Uterus (tissue), 4 donors: ENCODE measurements around the gene MUC22. TPM values are rescaled to one million over a fixed set of nuclear protein-coding genes. Genes with fewer than 3 reads are reported as not detected.

Source experiments
- DNase-seq, 2 donors: peaks; one replicate each; pipeline ENCODE4 v3.0.0-alpha.2; 2019 to 2020
- H3K27ac ChIP-seq, 2 donors: fragments of 200-600 bp; sonication (generic); 1 replicate in 1 of 2; 2 replicates in 1 of 2; pipeline ENCODE4 v1.5.1; 2016 to 2018
- H3K27me3 ChIP-seq, 2 donors: fragments of 200-600 bp; sonication (generic); one replicate each; pipeline ENCODE4 v1.5.1; 2018 to 2019; ENCODE audit warnings: control low read depth in 1 of 2
- H3K36me3 ChIP-seq, 2 donors: fragments of 200-600 bp; sonication (generic); one replicate each; pipeline ENCODE4 v1.5.1; 2019; ENCODE audit warnings: control low read depth in 1 of 2
- H3K4me1 ChIP-seq, 2 donors: fragments of 200-600 bp; sonication (generic); one replicate each; pipeline ENCODE4 v1.5.1; 2018 to 2019; ENCODE audit warnings: control low read depth in 1 of 2
- H3K4me3 ChIP-seq, 2 donors: fragments of 200-600 bp; sonication (generic); 1 replicate in 1 of 2; 2 replicates in 1 of 2; pipeline ENCODE4 v1.5.1; 2018 to 2019; ENCODE audit warnings: mild to moderate bottlenecking in 1 of 2
- H3K9me3 ChIP-seq, 2 donors: fragments of 200-600 bp; sonication (generic); one replicate each; pipeline ENCODE4 v1.5.1; 2019; ENCODE audit warnings: control low read depth in 1 of 2
- CTCF ChIP-seq, 4 experiments: fragments of 200-600 bp in 2 of 4; fragments of 450-650 bp in 2 of 4; sonication (generic) in 2 of 4; IDR thresholded peaks; one replicate each; pipeline ENCODE4 v1.5.1; 2016 to 2019; ENCODE audit warnings: antibody characterized with exemption in 4 of 4, mild to moderate bottlenecking in 2 of 4, moderate library complexity in 1 of 4
- POLR2A ChIP-seq, 2 donors: fragments of 450-650 bp; IDR thresholded peaks; one replicate each; pipeline ENCODE4 v1.6.1; 2016; ENCODE audit warnings: antibody characterized with exemption in 2 of 2, mild to moderate bottlenecking in 1 of 2, moderate library complexity in 1 of 2
- intact Hi-C: fragments of 100-400 bp; cut with DNase I; formaldehyde crosslinking; loops from one replicate; pipeline ENCODE4 v1.15.1; 2023; ENCODE audit warnings: low total_unique reads
- total RNA-seq, 4 donors: library from RNA; depleted of rRNA in 3 of 4; stranded (reverse); fragments of >200 nt in 3 of 4; gene quantifications; one replicate each; pipeline versions ENCODE4 v1.1.0 to v1.2.4, GENCODE V29; 2014 to 2023
- donor health status: DM: yes; HTN: yes; CAD: no.

The MUC22 gene
- total RNA-seq, 4 donors from 2014 or later: not detected

GRCh38 chr6:31070711-31071197 is 60.5 kb downstream of the MUC22 start:
- no peak overlapping the region for H3K4me3 ChIP-seq
- peak in 1 of 2 donors; percentile 24 for DNase-seq
- TF ChIP-seq CTCF (IDR thresholded peaks at IDR 0.05): peak; percentile 24 to 52 (median 40)
- no peak for TF ChIP-seq POLR2A (IDR thresholded peaks at IDR 0.05)
- H3K4me1 ChIP-seq: no peaks in the 10 kb centered on the region
- H3K27ac ChIP-seq: no peak overlapping the region
- no peaks in the 10 kb centered on the region for H3K9me3 ChIP-seq
- H3K36me3 ChIP-seq: no peaks in the 10 kb centered on the region
- no peaks in the 10 kb centered on the region for H3K27me3 ChIP-seq
- intact Hi-C loops: no loop called here

- DNase-seq: no peak
- Histone ChIP-seq H3K9me3 (no peaks in the 10 kb centered on the region), H3K27me3 (no peaks in the 10 kb centered on the region), H3K4me3 (no peak overlapping the region), H3K27ac (no peak overlapping the region), H3K4me1 (peaks cover 0 to 3% of the 10 kb centered on the region in 2 donors), H3K36me3 (no peaks in the 10 kb centered on the region)
- TF ChIP-seq POLR2A (IDR thresholded peaks at IDR 0.05): no peak
- no peak for TF ChIP-seq CTCF (IDR thresholded peaks at IDR 0.05)
- intact Hi-C loops: no loop called here
These were observed 64.1 kb downstream of the MUC22 start for GRCh38 chr6:31074401-31074800.

- DNase-seq: no peak
- Histone ChIP-seq H3K27me3 (no peaks in the 10 kb centered on the region), H3K36me3 (no peaks in the 10 kb centered on the region), H3K9me3 (no peaks in the 10 kb centered on the region), H3K4me3 (no peak overlapping the region), H3K27ac (no peak overlapping the region), H3K4me1 (peaks cover 0 to 5% of the 10 kb centered on the region in 2 donors)
- intact Hi-C loops: loop anchor here (5.0 kb wide), 1 partner anchor 158 kb away; no protein-coding TSS in a partner anchor
- TF ChIP-seq CTCF (IDR thresholded peaks at IDR 0.05): no peak
- no peak for TF ChIP-seq POLR2A (IDR thresholded peaks at IDR 0.05)
These were observed 65.3 kb downstream of the MUC22 start for GRCh38 chr6:31075528-31075927.

GRCh38 chr6:31076611-31077010 is 66.3 kb downstream of the MUC22 start:
- Histone ChIP-seq H3K4me1 (peaks cover 0 to 5% of the 10 kb centered on the region in 2 donors), H3K27me3 (no peaks in the 10 kb centered on the region), H3K36me3 (no peaks in the 10 kb centered on the region), H3K9me3 (no peaks in the 10 kb centered on the region), H3K4me3 (no peak overlapping the region), H3K27ac (no peak overlapping the region)
- DNase-seq: no peak
- intact Hi-C loops: loop anchor here (5.0 kb wide), 1 partner anchor 159 kb away; no protein-coding TSS in a partner anchor
- TF ChIP-seq CTCF (IDR thresholded peaks at IDR 0.05): no peak
- no peak for TF ChIP-seq POLR2A (IDR thresholded peaks at IDR 0.05)

- peak overlapping the region in 1 of 2 donors; percentile 9 for H3K4me3 ChIP-seq
- H3K4me1 ChIP-seq: peaks cover 0 to 5% of the 10 kb centered on the region in 2 donors
- no peaks in the 10 kb centered on the region for H3K27me3 ChIP-seq
- no peaks in the 10 kb centered on the region for H3K36me3 ChIP-seq
- H3K27ac ChIP-seq: peak overlapping the region in 1 of 2 donors; percentile 28
- TF ChIP-seq POLR2A (IDR thresholded peaks at IDR 0.05): no peak
- TF ChIP-seq CTCF (IDR thresholded peaks at IDR 0.05): peak; percentile 75 to 88 (median 77)
- no peaks in the 10 kb centered on the region for H3K9me3 ChIP-seq
- intact Hi-C loops: loop anchor here (5.0 kb wide), 1 partner anchor 162 kb away; no protein-coding TSS in a partner anchor
- peak; percentile 65 to 68 for DNase-seq
These were observed 69.5 kb downstream of the MUC22 start for GRCh38 chr6:31079656-31080261.
